GM18907 (cell line): ENCODE data around the gene GRN.
A peak's percentile ranks its signal among the peaks of the same experiment; 100 is the strongest.

Experiments used
- ATAC-seq: cut with Tn5 transposase; IDR thresholded peaks from one replicate; pipeline ENCODE4 v1.9.1; 2021; ENCODE audit warnings: mild to moderate bottlenecking, moderate library complexity; ENCODE audit not compliant: unreplicated experiment

The GRN gene

GRCh38 chr17:44344939-44345453 is at the start of gene GRN:
TSS of gene GRN (plus strand) at chr17:44345302. CDS start at chr17:44349165, 3,863 bp downstream.
- peak; percentile 59 for ATAC-seq

GRCh38 chr17:44297975-44298374 is 47.1 kb upstream of the GRN start:
- no peak for ATAC-seq

GRCh38 chr17:44304651-44305050 is 40.5 kb upstream of the GRN start:
- no peak for ATAC-seq

DNA sequence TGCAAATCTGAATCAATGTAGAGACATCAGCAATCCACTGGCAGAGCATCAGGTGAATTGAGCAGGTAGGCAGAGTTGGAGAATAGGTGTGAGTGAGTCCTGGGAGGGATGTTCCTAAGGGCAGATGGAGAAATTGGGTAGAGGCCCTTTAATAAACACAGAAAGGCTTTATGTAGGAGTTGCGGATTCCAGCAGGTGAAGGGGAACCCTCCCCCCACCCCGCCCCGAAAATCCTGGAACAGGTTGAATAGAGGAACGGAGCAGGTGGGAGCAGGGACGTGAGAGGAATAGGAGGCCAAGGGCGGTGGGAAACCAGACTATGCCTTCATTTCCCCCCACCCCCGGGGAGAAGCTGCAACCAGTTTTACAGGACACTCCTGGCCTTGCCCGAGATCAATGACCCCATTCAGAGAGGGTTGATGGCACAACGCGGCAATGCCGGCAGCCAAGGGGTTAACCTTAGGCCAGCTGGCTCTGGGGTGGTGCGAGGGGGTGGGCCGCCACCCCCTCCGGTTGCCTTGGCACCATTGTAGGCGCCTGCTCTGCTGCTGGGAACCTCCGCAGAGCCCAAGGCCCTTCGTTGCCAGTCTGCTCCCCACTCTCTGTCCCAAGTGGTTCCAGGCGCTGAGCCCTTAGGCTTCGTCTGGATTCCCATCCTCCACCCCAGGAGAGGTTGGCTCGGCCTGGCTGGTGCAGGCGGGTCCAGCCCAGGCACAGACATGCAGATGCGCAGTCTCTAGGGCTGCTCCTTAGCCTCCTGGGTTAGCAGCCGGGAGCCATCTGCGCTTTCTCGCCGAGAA is 37.5 kb upstream of the GRN start:
- ATAC-seq, result no peak

DNA sequence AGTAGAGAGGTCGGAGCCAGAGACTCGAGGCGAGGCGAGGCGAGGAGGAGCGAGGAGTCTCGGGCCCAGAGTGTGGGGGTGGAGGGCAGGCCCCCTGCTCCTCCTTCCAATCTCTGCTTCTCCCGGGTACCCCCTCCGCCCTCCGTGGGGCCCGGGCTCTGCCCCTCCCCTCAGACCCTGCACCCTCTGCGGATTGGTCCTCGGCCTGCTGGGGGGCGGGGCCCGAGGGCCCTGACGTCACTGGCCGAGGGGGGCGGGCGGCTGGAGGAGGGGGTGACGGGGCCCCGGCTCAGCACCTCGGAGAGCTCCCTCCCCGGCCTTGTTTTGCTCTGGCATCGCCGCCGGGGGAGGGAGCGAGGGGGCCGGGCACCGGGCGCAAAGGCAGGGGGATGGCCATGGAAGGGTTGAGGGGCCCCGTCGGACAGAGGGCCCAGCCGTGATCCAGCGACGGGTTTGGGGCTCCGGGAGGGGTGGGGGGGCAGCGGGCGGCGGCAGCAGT is 36.7 kb upstream of the GRN start, which contains the start of gene RUNDC3A:
Gene RUNDC3A, plus strand, starts transcription at position 282 of the 499 bp plus-strand sequence. CDS start 232 bp downstream, outside the sequence.
- ATAC-seq, result peak; percentile 45

- ATAC-seq, result no peak
Observed at GRCh38 chr17:44308865-44309264, 36.2 kb upstream of the GRN start.

GRCh38 chr17:44309472-44309871 is 35.6 kb upstream of the GRN start:
- no peak for ATAC-seq

GRCh38 chr17:44310188-44310587 is 34.9 kb upstream of the GRN start:
- ATAC-seq, result no peak

- ATAC-seq, result no peak
Observed at GRCh38 chr17:44310609-44311376, 34.3 kb upstream of the GRN start.

GRCh38 chr17:44311562-44312181 is 33.4 kb upstream of the GRN start:
- ATAC-seq, result no peak

- no peak for ATAC-seq
Observed at GRCh38 chr17:44312396-44313104, 32.6 kb upstream of the GRN start.

DNA sequence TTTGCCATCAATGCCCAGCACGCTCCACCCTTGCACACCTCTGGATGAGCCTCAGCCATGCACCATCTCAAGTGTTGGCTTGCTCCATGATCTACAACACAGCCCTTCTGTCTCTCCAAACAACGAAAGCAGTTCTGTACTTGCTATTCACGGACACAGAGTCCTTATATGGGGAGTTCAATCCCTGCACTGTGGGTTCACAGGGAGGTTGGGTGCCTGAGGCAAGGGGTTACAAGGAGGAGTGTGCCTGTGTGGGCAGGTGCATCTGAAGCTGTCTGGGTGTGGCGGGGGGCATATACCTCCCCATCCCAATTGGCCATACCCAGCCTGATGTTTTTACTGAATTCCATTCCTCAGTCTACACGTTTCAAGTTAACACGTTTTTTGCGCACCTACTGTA is 31.1 kb upstream of the GRN start:
- no peak for ATAC-seq

DNA sequence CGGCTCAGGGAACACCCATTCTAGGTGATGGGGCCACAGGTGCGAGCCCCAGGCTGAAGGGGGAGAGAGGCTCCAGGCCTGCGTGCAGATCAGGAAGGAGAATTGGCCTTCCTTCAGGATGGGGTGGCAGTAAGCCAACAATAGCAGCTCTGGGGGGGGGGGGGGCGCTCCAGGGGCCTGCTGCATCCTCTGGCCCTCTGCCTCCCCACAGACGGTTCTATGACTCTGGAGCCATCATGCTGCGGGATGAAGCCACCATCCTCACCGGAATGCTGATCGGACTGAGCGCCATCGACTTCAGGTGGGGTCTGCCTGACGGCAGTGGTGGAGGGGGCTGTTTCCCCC is 30.6 kb upstream of the GRN start:
- ATAC-seq, result no peak

- no peak for ATAC-seq
Observed at GRCh38 chr17:44314869-44315661, 30.0 kb upstream of the GRN start.

GRCh38 chr17:44315760-44316731 is 29.1 kb upstream of the GRN start:
- no peak for ATAC-seq

DNA sequence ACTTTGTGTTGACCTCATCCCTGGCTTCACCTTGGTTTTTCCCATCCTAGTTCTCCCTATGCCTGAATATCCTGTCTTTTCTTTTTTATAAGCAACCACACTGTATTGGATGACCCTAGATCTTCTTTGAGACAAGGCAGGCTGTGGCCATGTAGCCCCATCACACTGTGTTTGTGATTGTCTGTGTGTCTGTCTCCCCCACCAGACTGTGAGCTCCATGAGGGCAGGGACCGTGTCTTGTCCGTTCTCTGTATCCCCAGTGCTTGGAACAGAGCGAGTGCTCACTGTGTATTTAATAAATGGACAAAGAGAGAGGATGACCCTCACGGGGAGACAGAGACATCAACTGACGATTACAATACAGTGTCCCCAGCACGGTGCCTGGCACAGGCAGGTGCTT is 27.6 kb upstream of the GRN start:
- no peak for ATAC-seq

GRCh38 chr17:44318077-44318892 is 26.8 kb upstream of the GRN start:
- ATAC-seq, result no peak

GRCh38 chr17:44320066-44320465 is 25.0 kb upstream of the GRN start:
- no peak for ATAC-seq
